ENCODE data around the gene SSTR1.

GRCh38 chr14:38168416-38168815, 39.3 kb upstream of the SSTR1 start:
- TF ChIP-seq, protein P1, sequence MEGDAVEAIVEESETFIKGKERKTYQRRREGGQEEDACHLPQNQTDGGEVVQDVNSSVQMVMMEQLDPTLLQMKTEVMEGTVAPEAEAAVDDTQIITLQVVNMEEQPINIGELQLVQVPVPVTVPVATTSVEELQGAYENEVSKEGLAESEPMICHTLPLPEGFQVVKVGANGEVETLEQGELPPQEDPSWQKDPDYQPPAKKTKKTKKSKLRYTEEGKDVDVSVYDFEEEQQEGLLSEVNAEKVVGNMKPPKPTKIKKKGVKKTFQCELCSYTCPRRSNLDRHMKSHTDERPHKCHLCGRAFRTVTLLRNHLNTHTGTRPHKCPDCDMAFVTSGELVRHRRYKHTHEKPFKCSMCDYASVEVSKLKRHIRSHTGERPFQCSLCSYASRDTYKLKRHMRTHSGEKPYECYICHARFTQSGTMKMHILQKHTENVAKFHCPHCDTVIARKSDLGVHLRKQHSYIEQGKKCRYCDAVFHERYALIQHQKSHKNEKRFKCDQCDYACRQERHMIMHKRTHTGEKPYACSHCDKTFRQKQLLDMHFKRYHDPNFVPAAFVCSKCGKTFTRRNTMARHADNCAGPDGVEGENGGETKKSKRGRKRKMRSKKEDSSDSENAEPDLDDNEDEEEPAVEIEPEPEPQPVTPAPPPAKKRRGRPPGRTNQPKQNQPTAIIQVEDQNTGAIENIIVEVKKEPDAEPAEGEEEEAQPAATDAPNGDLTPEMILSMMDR (IDR thresholded peaks at IDR 0.05), result no peak
- no peak for TF ChIP-seq POLR2A (IDR thresholded peaks at IDR 0.05)
